HG02852 (cell line): ENCODE results near the gene ABR.
"Not testable (repeated sequence)": the region's sequence is repeated elsewhere in the genome, so short reads cannot be mapped to it uniquely, and the experiment has no call there.

Experiments
- ATAC-seq: cut with Tn5 transposase; IDR thresholded peaks from one replicate; pipeline ENCODE4 v1.9.1; 2021; ENCODE audit warnings: mild to moderate bottlenecking, moderate library complexity; ENCODE audit not compliant: unreplicated experiment

Gene ABR

GRCh38 chr17:1123393-1123831, 56.4 kb downstream of the ABR start:
- no peak for ATAC-seq

- no peak for ATAC-seq
Measured at GRCh38 chr17:1122533-1123392, 57.0 kb downstream of the ABR start.

- not testable (repeated sequence) for ATAC-seq
Measured at GRCh38 chr17:1121442-1121817, 58.4 kb downstream of the ABR start.

GRCh38 chr17:1120596-1121441, 59.0 kb downstream of the ABR start:
- ATAC-seq, result no peak

- no peak for ATAC-seq
Measured at GRCh38 chr17:1119924-1120323, 59.9 kb downstream of the ABR start.

GRCh38 chr17:1116602-1117001, 63.2 kb downstream of the ABR start:
- ATAC-seq, result no peak

GRCh38 chr17:1112875-1113274, 66.9 kb downstream of the ABR start:
- ATAC-seq, result no peak

- no peak for ATAC-seq
Measured at GRCh38 chr17:1111599-1112443, 68.0 kb downstream of the ABR start.

GRCh38 chr17:1110862-1111598, 68.8 kb downstream of the ABR start:
- ATAC-seq, result no peak

GRCh38 chr17:1110541-1110861, 69.3 kb downstream of the ABR start:
- no peak for ATAC-seq

GRCh38 chr17:1109606-1110540, 69.9 kb downstream of the ABR start:
- ATAC-seq, result no peak

- no peak for ATAC-seq
Measured at GRCh38 chr17:1108765-1109605, 70.8 kb downstream of the ABR start.

GRCh38 chr17:1108478-1108764, 71.4 kb downstream of the ABR start:
- no peak for ATAC-seq

GRCh38 chr17:1107777-1108477, 71.9 kb downstream of the ABR start:
- ATAC-seq, result no peak

GRCh38 chr17:1107083-1107776, 72.6 kb downstream of the ABR start:
- no peak for ATAC-seq

GRCh38 chr17:1104222-1104621, 75.6 kb downstream of the ABR start:
- ATAC-seq, result no peak

- no peak for ATAC-seq
Measured at GRCh38 chr17:1100382-1100781, 79.4 kb downstream of the ABR start.

- no peak for ATAC-seq
Measured at GRCh38 chr17:1099242-1099641, 80.5 kb downstream of the ABR start.
